Measurements from ENCODE around the gene CAPZB. TPM values are rescaled to one million over a fixed set of nuclear protein-coding genes. Genes with fewer than 3 reads are reported as not detected.

The CAPZB gene
- total RNA-seq, 1 experiment from 2014 or later: 491 TPM

- Histone ChIP-seq H3K36me3 (ENCODE audit: control insufficient read depth, insufficient read depth, low read length) (no peaks in the 10 kb centered on the region), H3K27me3 (ENCODE audit: control insufficient read depth, insufficient read depth, low read length) (no peaks in the 10 kb centered on the region), H3K9me3 (ENCODE audit: control insufficient read depth, insufficient read depth, low read depth, low read length) (no peaks in the 10 kb centered on the region), H3K4me3 (ENCODE audit: low read depth in 2 of 2, low read length in 2 of 2) (no peak overlapping the region), H3K27ac (ENCODE audit: low read length) (peak overlapping the region; percentile 76), H3K4me1 (ENCODE audit: control insufficient read depth, insufficient read depth, low read length) (peaks cover 69% of the 10 kb centered on the region)
- no TSS peak for BruUV-seq (replicated peaks)
- DNase-seq (ENCODE audit: low read depth, low spot score): no peak
- intact Hi-C loops (cut with micrococcal nuclease; ENCODE audit: unreplicated experiment): no loop called here
- POLR2A ChIA-PET: no interaction called here
- TF ChIP-seq CTCF (IDR thresholded peaks at IDR 0.05) (no peak), TCF7L2 (IDR thresholded peaks at IDR 0.05; ENCODE audit: low read depth, low read length) (no peak), REST (IDR thresholded peaks at IDR 0.05; ENCODE audit: insufficient read depth in 1 of 2, low read depth in 2 of 2, low read length in 1 of 2) (no peak), POLR2AphosphoS5 (IDR thresholded peaks at IDR 0.05; ENCODE audit: low read depth, low read length) (no peak), SIN3A (IDR thresholded peaks at IDR 0.05; ENCODE audit: borderline replicate concordance, insufficient read depth, low read depth, low read length) (no peak)
- no peak for ATAC-seq
- in situ Hi-C loops (cut with HindIII; ENCODE audit: low pct_unique_long_range_greater_than_20kb, low sequenced_read_pairs): no loop called here
- CTCF ChIA-PET: no interaction called here
Observed at GRCh38 chr1:19468397-19468956, 16.9 kb downstream of the CAPZB start.

GRCh38 chr1:19467199-19468187, 17.8 kb downstream of the CAPZB start:
- no peaks in the 10 kb centered on the region for H3K9me3 ChIP-seq (ENCODE audit: control insufficient read depth, insufficient read depth, low read depth, low read length)
- DNase-seq (ENCODE audit: low read depth, low spot score) (no peak), ATAC-seq (no peak; the same call in 1 of the 2 replicates)
- no TSS peak for BruUV-seq (replicated peaks)
- in situ Hi-C loops (cut with HindIII; ENCODE audit: low pct_unique_long_range_greater_than_20kb, low sequenced_read_pairs) (no loop called here), intact Hi-C loops (cut with micrococcal nuclease; ENCODE audit: unreplicated experiment) (no loop called here)
- peak overlapping the region; percentile 70 for H3K27ac ChIP-seq (ENCODE audit: low read length)
- ChIA-PET POLR2A (interaction anchor here (0.6 to 0.7 kb wide), 2 partner anchors 7 to 133 kb away, joined by 5 to 7 read pairs; no protein-coding TSS in a partner anchor), CTCF (no interaction called here)
- H3K4me1 ChIP-seq (ENCODE audit: control insufficient read depth, insufficient read depth, low read length): peaks cover 79% of the 10 kb centered on the region
- H3K27me3 ChIP-seq (ENCODE audit: control insufficient read depth, insufficient read depth, low read length): no peaks in the 10 kb centered on the region
- no peak overlapping the region for H3K4me3 ChIP-seq (ENCODE audit: low read depth in 2 of 2, low read length in 2 of 2)
- H3K36me3 ChIP-seq (ENCODE audit: control insufficient read depth, insufficient read depth, low read length): no peaks in the 10 kb centered on the region
- TF ChIP-seq POLR2AphosphoS5 (IDR thresholded peaks at IDR 0.05; ENCODE audit: low read depth, low read length) (no peak), TCF7L2 (IDR thresholded peaks at IDR 0.05; ENCODE audit: low read depth, low read length) (no peak)
